Stimulated activated CD8-positive, alpha-beta memory T cell treated with anti-CD3 and anti-CD28 coated beads, Interleukin-7, amount 100 ng/mL, for 4 hours (primary cell): ENCODE measurements around the gene ZFP36L1.

ENCODE experiments used
- DNase-seq, 2 donors: peaks; one replicate each; pipeline ENCODE4 v3.0.0-alpha.2; 2020; ENCODE audit warnings: low read depth in 2 of 2

The ZFP36L1 gene, protein sequence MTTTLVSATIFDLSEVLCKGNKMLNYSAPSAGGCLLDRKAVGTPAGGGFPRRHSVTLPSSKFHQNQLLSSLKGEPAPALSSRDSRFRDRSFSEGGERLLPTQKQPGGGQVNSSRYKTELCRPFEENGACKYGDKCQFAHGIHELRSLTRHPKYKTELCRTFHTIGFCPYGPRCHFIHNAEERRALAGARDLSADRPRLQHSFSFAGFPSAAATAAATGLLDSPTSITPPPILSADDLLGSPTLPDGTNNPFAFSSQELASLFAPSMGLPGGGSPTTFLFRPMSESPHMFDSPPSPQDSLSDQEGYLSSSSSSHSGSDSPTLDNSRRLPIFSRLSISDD

GRCh38 chr14:68792979-68793733 is at the start of gene ZFP36L1:
Gene ZFP36L1 (minus strand): TSS chr14:68793067. CDS start chr14:68792938, 129 bp downstream.
- peak; percentile 89 to 93 for DNase-seq

- no peak for DNase-seq
Observed at GRCh38 chr14:68842298-68842697, 49.4 kb upstream of the ZFP36L1 start.

DNA sequence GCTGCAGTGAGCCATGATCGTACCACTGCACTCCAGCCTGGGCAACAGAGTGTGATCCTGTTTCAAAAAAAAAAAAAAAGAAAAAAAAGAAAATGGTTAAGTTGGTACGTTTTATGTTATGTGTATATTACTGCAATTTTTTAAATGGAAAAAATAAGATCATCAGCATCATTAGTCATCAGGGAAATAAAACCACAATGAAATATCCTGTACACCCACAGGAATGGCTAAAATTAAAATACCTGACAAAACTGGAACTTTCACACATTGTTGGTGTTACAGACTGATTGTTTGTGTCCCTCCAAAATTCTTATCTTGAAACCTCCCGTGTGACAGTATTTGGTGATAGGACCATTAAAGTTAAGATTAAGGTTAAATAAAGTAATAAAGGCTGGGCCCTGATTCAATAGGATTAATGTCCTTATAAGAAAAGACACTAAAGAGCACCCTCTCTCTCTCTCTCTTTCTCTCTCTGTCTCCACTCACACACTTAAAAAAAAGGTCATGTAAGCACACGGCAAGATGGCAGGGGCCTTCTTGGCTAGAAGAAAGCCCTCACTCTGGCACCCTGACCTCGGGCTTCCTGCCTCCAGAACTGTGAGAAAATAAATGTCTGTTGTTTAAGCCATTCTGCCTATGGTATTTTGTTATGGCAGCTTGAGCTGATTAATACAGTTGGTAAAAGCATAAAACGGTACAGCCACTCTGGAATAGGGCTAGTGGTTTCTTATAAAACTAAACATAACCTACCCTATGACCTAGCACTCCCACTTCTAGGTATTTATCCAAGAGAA is 48.3 kb upstream of the ZFP36L1 start:
- DNase-seq: no peak

GRCh38 chr14:68840454-68840853 is 47.6 kb upstream of the ZFP36L1 start:
- DNase-seq: no peak

GRCh38 chr14:68836082-68836481 is 43.2 kb upstream of the ZFP36L1 start:
- DNase-seq: no peak

DNA sequence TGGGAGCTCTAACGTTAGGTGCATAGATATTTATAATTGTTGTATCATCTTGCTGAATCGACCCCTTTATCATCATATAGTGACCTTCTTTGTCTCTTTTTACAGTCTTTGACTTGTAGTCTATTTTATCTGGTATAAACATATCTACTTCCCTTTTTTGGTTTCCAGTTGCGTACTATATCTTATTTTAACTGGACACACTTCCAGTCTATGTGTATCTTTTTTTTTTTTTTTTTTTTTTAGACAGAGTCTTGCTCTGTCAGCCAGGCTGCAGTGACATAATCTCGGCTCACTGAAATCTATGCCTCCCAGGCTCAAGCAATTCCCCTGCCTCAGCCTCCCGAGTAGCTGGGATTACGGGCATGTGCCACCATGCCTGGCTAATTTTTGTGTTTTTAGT is 41.9 kb upstream of the ZFP36L1 start:
- no peak for DNase-seq

DNA sequence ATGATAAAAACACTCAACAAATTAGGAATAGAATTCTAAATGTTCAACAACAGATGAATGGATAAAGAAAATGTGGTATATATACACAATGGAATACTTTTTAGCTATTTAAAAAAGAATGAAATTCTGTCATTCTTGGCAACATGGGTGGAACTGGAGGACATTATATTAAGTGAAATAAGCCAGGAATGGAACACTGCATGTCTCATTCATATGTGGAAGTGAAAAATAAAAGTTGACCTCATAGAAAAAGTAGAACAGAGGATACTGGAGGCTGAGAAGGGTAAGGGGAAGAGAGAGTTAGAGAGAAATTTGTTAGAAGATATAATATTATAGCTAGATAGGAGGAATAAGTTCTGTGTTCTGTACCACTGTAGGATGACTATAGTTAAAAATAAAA is 35.8 kb upstream of the ZFP36L1 start:
- no peak for DNase-seq

DNA sequence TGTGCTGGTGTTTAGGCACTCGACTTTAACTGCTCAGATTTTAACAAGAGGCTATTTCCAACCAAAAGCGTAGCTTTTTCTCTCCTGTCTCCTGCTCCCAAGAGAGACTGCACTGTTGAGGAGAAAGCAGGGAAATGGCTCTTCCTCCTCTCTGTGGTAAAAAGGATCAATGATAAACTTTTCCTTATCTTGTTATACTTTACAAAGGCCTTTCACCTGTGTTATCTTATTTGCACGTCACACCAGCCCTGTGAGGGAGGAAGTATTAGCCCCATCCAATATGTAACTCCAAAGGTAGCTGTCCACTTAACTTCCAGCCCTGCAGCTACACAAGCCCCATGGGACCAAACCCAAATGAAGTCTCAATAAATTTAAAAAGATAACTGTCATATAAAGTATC is 32.9 kb upstream of the ZFP36L1 start:
- no peak for DNase-seq

DNA sequence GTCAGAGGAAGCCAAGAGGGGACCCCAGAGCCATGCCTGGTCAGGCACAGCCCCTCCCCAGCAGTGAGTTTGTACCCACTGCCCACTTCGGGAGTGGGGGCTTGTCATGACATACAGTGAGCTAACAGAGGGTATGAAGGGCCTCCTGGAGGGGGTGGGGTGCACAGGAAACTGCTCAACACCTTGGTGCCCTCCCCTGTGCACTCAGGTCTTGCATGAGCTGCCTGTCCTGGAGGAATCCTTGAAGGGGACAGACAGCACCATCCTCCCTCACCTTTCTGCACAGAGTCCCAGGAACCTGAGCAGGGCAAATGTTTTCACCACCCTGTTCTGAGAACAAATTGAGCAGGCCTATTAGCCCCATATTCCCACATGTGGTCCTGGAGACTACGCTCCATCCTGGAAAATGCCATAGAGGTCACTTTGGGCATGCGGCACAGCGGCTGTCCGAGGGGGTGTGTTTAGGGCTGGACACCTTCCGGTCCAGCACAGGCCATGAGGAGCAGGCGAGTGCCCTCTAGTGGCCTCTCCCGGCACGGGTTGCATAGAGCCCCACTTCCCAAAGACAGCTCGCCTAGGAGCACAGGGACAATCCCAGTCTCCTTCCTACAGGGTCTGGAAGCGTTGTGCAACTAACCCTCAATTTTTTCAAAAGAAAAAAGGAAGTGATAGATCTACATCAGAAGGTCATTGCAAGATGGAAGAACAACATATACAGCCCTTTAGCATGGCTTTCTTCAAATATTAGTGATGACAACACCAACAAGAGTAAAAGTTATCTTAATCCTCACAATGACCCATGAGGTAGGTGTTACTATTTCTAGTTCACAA is 31.9 kb upstream of the ZFP36L1 start:
- no peak for DNase-seq

DNA sequence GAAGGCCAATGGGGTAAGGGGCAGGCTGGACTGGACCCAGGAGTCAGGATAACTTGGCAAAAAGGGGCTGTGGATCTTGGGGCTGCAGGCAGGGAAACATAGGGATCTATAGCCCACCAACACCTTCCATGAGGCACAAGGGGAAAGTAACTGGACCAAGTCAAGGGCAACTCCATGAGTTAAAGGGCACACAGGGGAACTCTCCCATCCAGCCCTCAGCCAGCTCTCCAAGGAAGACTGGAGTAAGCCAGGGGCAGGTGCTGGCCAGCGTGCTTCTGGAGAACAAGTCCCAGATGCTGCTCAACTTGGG is 31.3 kb upstream of the ZFP36L1 start:
- DNase-seq: no peak

- no peak for DNase-seq
Observed at GRCh38 chr14:68823434-68824206, 30.8 kb upstream of the ZFP36L1 start.

DNA sequence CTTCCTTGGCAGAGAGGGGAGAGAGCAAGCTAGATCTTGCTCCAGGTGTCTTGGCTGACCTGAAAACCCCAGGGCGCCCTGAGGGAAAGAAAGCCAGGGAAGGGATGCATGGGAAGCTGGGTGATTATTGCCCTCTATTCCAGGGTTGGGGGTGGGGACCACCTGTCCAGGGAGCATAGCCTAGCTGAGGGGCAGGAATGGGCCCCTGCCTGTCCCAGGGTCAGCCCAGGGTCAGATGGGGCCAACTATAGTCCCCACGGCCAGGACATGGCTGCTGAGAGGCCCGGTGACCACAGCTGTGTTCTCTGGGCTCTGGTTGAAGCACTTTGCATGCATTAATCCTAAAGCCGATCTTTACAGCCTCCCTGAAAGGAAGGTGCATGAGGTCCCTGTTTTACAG is 30.1 kb upstream of the ZFP36L1 start:
- no peak for DNase-seq

DNA sequence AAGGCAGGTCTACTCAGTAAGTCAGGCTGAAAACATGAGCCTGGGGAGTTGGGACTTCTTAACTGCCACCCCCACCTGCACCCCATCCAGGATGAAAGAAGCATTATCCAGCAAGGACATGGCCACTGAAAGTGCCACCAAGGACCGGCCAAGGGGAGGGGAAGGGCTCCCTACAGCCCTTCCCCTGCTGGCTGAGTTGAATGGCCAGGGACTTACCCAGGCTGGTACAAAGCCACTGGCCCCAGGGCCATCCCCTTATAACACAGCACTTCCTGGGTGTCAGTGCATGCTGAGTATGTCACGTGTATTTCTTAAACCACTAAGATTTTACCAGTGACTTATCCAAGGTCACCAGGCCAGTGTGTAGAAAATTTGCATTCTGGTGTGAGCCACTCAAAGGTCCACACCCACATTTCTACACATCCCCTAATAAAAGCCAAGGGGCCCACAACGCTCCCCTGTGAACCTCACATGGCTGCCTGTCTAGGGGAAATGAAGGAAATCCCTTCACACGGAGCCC is 29.3 kb upstream of the ZFP36L1 start:
- no peak for DNase-seq

DNA sequence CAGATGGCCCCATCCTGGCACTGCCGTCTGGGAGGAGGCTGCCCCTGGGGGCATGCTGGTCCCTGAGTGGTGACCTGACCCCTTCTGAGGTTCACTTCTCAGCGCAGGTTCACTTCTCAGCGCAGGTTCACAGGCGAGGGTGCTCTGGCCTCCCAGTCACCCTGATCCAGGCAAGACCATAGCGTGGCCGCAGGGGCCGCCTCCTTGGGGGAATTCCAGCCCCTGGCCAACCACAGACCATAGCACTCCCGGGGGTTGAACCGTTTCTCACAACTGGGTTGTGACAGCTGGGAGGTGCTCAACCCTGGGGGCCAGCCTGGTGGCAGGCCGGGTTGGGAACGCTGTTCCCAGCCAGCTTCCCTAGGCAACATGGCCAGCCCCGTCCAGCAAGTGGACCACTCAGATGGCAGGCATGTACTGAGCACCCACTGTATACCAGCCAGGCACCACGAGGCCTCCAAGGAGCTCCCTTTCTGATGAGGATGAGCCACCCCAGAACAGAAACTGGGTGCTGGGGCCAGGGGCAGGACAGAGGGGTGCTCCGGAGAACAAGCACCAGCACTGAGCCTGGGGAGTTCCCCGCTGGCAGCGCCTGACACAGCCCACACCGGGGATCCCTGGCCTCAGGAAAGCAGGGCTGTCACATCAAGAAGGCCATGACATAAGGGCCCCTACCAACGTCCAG is 28.3 kb upstream of the ZFP36L1 start:
- no peak for DNase-seq

GRCh38 chr14:68820536-68820935 is 27.7 kb upstream of the ZFP36L1 start:
- no peak for DNase-seq

GRCh38 chr14:68820119-68820518 is 27.3 kb upstream of the ZFP36L1 start:
- no peak for DNase-seq

DNA sequence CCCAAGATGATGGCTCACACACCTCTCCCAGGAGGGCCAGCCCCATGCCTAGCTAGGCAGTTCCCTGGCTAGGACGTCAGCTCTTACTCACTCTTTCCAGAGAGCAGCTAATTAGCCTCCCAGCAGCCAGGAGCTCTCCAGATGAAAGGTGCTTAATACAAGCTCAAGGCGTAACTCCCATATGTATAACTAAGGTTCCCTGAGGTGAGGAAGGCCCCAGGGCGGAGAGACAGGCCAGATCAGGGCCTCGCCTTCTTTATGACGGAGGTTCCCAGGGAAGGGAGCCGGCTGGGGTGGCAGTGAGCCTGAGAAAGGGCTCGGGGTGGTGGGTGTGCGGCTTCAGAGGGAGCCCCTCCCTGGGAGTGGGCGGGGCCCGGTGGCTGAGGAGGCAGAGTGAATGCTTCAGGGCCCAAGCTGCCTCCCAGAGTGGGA is 26.4 kb upstream of the ZFP36L1 start:
- DNase-seq: no peak

DNA sequence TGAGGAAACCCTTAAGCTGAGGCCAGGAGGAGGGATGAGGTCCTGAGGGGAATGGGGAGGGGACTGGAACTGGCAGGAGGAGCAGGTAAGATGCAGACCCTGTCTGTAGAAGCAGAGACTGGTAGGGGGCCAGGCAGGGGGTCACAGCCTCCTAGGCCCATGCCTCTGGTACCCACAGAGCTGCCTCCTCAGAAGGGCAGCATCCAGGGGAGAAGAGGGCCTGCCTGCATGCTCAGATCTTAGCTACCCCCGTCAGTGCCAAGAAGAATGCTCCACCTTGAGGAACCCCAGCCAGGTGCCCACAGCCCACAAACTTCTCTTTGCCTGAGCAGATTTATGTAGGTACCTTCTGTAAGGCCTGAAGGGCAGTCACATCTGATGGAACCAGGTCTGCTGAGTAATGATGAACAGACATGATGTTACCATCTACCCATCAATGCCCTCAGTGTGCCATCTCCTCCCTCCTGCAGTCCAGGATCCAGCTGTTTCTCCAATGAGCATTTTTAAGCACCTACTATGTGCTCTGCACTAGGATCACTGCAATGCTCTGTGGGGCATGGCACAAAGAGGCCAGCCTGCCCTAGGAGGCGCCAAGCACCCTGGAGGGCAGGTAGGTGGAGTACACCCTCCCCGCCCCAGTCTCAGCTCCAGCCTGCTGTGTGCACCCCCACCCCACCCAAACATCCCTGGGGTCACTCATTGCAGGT is 24.8 kb upstream of the ZFP36L1 start:
- no peak for DNase-seq

GRCh38 chr14:68816943-68817430 is 24.1 kb upstream of the ZFP36L1 start:
- no peak for DNase-seq
